Neural crest cell (in vitro differentiated cells): ENCODE data around the gene YIPF3. TPM values are rescaled to one million over a fixed set of nuclear protein-coding genes. Genes with fewer than 3 reads are reported as not detected.

Experiments used
- DNase-seq: peaks from one replicate; pipeline ENCODE4 v3.0.0; 2021; ENCODE audit warnings: low read depth, mixed read lengths, low spot score
- H3K27ac Mint-ChIP-seq: one replicate; pipeline ENCODE4 v1.8.0; 2021; ENCODE audit warnings: mild to moderate bottlenecking, mixed read lengths; ENCODE audit not compliant: unreplicated experiment
- H3K27me3 Mint-ChIP-seq: 2 replicates; pipeline ENCODE4 v1.8.0; 2021; ENCODE audit warnings: low read depth, mild to moderate bottlenecking, mixed read lengths
- H3K36me3 Mint-ChIP-seq: 2 replicates; pipeline ENCODE4 v1.8.0; 2021; ENCODE audit warnings: low read depth, mild to moderate bottlenecking, mixed read lengths
- H3K4me1 Mint-ChIP-seq: 2 replicates; pipeline ENCODE4 v1.8.0; 2021; ENCODE audit warnings: mixed read lengths
- H3K4me3 Mint-ChIP-seq: one replicate; pipeline ENCODE4 v1.8.0; 2021; ENCODE audit warnings: mild to moderate bottlenecking, mixed read lengths
- H3K9me3 Mint-ChIP-seq: 2 replicates; pipeline ENCODE4 v1.8.0; 2021; ENCODE audit warnings: mixed read lengths
- total RNA-seq: library from RNA; stranded (reverse); gene quantifications from 2 replicates; pipeline ENCODE4 v1.2.1, GENCODE V29; 2021
- TF ChIP-seq, protein P1 (sequence below): fragments of 200-600 bp; sonication (generic); conservative IDR thresholded peaks from 2 replicates; pipeline ENCODE4 v1.5.0; 2021; ENCODE audit warnings: antibody characterized with exemption, mild to moderate bottlenecking

YIPF3 gene
- total RNA-seq, 1 donor from 2014 or later = 93.0 TPM

DNA sequence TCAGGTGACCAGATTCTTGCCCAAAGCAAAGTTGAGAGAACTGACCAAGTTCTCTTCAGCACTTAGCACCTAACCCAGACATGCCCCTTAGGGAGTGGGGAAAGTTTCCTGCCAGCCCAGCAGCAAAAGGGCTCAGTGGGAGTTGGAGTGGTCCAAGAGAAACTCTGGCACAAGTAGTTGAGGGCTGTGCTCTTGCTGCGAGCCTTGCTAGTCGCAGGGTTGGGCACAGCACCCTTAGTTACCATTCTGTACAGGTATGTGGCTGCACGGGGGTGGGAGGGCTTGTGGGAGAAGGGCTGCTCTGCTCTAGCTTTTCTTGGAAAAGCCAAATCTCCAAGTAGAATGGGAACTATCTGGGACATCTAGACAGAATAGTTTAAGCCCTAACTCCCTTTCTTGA is 6.6 kb upstream of the YIPF3 start:
- peaks cover 19% of the 10 kb centered on the region for H3K36me3 Mint-ChIP-seq
- no peaks in the 10 kb centered on the region for H3K9me3 Mint-ChIP-seq
- TF ChIP-seq, protein P1, sequence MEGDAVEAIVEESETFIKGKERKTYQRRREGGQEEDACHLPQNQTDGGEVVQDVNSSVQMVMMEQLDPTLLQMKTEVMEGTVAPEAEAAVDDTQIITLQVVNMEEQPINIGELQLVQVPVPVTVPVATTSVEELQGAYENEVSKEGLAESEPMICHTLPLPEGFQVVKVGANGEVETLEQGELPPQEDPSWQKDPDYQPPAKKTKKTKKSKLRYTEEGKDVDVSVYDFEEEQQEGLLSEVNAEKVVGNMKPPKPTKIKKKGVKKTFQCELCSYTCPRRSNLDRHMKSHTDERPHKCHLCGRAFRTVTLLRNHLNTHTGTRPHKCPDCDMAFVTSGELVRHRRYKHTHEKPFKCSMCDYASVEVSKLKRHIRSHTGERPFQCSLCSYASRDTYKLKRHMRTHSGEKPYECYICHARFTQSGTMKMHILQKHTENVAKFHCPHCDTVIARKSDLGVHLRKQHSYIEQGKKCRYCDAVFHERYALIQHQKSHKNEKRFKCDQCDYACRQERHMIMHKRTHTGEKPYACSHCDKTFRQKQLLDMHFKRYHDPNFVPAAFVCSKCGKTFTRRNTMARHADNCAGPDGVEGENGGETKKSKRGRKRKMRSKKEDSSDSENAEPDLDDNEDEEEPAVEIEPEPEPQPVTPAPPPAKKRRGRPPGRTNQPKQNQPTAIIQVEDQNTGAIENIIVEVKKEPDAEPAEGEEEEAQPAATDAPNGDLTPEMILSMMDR = no peak
- H3K27ac Mint-ChIP-seq = no peak overlapping the region
- peak overlapping the region; percentile 19 for H3K4me3 Mint-ChIP-seq
- no peaks in the 10 kb centered on the region for H3K27me3 Mint-ChIP-seq
- DNase-seq = no peak
- no peaks in the 10 kb centered on the region for H3K4me1 Mint-ChIP-seq

DNA sequence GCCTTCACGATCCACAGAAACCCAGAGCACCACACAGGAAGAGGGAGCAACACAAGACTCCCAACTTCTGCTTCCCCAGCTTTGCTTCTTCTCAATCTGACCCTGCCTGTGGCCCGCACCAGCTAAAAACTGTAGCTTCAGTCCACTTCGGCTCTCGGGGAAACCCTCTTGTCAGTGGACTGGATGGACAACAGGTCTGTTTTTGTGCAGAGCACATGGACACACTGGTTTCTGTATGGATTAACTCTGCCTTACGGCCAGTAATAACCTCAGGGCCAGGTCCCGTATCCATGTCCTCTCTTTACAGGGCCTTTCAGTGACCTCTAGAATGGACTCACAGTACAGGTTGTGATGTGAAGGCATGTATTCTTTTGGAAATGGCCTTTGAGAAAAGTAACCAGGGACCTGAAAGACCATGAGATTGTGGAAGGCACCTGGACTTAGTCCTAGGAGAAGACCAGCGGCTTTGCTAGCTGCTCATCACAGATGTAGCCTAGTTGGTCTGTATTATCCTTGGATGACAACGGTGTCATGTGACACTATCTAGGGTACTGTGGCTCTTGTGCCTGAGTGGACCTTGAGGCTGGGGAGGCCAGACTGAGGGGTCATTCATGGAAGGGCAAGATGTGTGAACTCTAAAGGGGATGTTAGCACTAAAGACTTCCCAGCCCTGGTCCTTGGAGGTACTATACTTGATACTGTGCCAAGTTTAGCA is 6.0 kb upstream of the YIPF3 start:
- Mint-ChIP-seq H3K4me3 (peak overlapping the region; percentile 42), H3K27me3 (no peaks in the 10 kb centered on the region), H3K27ac (no peak overlapping the region), H3K4me1 (no peaks in the 10 kb centered on the region), H3K9me3 (no peaks in the 10 kb centered on the region), H3K36me3 (peaks cover 16% of the 10 kb centered on the region)
- DNase-seq = no peak
- TF ChIP-seq, protein P1 = no peak

DNA sequence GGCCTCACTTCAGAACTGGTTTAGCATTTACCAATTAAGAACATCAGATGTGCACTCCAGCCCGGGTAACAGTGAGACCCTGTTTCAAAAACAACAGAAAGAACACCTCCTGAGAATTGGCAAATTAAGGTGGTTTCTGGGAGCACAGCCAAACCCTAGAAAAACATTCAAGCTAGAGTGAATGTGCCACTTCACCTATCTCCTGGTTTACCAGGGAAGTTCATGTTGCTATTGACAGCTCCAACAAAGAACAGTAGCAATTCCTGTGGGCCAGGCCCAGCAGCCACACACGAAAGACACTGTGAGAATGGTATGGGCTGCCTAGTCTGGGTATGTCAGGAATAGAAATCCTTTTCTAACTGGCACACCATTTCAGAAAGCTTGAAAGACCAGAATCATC is 5.1 kb upstream of the YIPF3 start:
- Mint-ChIP-seq H3K9me3 (no peaks in the 10 kb centered on the region), H3K4me1 (no peaks in the 10 kb centered on the region), H3K4me3 (no peak overlapping the region), H3K27me3 (no peaks in the 10 kb centered on the region), H3K36me3 (peaks cover 9% of the 10 kb centered on the region), H3K27ac (no peak overlapping the region)
- no peak for DNase-seq
- TF ChIP-seq, protein P1 = no peak

DNA sequence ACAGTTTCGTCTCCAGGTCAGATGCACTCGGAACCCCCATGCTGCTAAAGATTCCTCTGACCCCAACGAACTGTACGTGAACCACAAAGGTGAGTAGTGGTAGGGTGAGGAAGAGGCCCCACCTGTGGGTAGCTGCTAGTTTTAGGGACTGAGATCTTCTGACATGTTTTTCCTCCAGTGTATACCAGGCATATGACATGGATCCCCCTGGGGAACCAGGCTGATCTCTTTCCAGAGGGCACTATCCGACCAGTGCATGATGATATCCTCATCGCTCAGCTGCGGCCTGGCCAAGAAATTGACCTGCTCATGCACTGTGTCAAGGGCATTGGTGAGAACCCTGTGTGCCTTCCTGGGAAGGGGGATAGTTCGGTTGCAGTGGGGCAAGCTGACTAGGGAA is 3.4 kb upstream of the YIPF3 start:
- Mint-ChIP-seq H3K27me3 (no peaks in the 10 kb centered on the region), H3K4me1 (peaks cover 13% of the 10 kb centered on the region), H3K4me3 (peak overlapping the region; percentile 4), H3K9me3 (no peaks in the 10 kb centered on the region), H3K27ac (no peak overlapping the region), H3K36me3 (peaks cover 5% of the 10 kb centered on the region)
- DNase-seq = no peak
- TF ChIP-seq, protein P1 = no peak

DNA sequence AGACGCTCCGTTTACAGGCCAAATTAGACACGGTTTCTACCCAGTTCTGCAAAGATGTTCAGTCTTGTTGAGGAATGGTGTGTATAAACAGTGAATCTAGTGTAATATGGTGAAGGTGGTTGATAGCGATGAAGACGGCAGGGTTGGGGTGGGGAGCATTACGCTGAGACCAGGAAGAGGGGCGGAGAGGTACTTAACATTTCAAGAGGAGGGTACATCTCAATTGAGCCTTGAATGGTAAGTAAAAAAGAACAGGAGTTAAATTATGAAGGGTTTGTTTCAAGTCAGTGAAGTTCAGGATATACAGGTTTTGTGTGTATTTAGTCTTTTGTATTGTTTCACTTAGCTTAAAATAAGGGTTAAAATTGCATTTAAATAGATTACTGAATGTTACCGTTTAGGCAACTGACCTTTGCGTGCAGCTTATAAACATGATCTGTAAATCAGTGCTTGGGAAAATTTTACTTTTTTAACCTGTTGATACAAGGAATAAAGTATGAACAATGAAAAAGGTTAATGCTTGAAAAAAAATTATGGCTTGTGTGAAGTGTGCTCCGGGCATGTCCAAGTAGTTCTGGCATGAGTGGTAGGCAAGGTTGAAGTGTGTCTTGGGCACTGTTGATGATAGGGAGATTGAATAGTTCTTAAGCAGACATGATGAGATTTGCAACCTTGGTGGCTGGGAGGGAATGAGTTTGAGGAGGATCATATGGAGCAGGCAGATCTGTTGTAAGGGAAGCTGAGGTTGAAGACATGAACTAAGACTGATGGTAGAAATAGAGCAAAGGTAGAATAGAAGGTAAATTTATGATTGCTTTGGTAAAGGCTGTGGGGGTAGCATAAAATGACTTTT is 1.0 kb upstream of the YIPF3 start:
- TF ChIP-seq, protein P1 = no peak
- Mint-ChIP-seq H3K27ac (no peak overlapping the region), H3K27me3 (no peaks in the 10 kb centered on the region), H3K9me3 (no peaks in the 10 kb centered on the region), H3K36me3 (peaks cover 6% of the 10 kb centered on the region), H3K4me3 (no peak overlapping the region), H3K4me1 (peaks cover 15% of the 10 kb centered on the region)
- DNase-seq = no peak
